Fibroblast of peridontal ligament (primary cell): ENCODE data around the gene IFI30.
"Not testable (repeated sequence)": the region's sequence is repeated elsewhere in the genome, so short reads cannot be mapped to it uniquely, and the experiment has no call there.

Experiments
- DNase-seq: peaks from one replicate; pipeline ENCODE4 v3.0.0-alpha.2; 2010; ENCODE audit errors: extremely low read depth

Gene IFI30

DNA sequence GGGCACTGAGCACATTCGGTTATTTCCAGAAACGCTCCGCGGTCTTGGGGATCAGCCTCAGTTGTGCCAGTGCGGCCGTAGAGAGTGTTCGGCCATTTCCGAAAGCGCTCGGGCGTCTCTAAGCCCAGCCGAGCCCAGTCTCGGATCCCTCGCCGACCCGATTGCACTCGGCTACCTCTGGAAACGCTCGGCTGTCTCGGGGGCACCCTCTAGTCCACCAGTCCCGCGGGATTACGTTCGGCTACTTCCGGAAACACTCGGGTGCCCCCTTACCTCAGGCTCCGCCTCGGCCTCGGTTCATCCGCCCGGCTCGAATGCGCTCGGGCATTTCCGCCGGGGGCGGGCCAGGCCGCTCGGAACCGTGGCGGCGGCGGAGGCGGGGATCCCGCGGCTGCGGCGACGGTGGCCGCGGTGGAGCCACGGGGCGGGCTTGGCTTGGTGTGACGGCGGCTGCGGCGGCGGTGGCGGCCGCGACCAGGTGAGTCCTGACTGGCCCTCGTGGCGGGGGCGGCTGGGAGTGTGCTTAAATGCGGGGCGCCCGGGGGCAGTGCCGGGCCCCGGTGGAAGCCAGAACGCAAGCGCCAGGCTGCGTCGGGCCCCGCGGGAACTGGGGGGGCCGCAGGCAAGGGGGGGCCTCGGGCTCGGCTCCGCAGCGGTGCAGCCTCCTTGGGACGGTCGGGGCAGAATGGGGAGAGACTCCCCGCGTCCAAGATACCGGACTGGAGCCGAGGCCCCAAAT lies 20.6 kb upstream of the IFI30 start, which contains the start of gene PIK3R2:
PIK3R2 (plus strand) TSS at position 347 of the 739 bp plus-strand sequence. CDS start 2,717 bp downstream, outside the sequence.
- peak; percentile 98 for DNase-seq

DNA sequence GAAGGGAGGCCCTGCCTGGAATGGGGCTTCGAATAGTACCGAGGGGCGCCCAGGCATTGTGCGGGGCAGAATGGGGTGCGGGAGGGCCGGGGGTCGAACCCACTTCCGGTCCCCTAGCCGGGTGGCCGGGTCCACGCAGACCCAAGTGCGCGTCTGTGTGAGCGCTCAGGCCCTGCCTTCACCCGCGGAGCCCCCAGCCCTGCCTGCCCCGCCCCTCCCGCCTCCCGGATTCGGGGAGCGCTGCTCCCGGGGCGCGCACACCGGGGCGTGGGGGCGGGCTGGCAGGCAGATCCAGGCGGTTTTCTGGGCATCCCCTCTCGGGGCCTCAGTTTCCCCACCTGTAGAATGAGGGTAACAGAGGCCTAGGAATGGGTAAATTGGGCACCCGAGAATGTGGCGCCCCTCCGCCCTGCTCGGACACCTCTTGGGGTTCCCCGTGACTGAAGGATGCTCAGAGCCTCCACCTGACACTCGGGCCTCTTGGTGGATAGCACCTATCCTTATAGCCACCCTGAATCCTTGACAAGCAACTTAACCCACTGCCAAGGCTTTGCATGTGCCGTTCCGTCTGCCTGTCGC lies 20.0 kb upstream of the IFI30 start:
- no peak for DNase-seq

DNA sequence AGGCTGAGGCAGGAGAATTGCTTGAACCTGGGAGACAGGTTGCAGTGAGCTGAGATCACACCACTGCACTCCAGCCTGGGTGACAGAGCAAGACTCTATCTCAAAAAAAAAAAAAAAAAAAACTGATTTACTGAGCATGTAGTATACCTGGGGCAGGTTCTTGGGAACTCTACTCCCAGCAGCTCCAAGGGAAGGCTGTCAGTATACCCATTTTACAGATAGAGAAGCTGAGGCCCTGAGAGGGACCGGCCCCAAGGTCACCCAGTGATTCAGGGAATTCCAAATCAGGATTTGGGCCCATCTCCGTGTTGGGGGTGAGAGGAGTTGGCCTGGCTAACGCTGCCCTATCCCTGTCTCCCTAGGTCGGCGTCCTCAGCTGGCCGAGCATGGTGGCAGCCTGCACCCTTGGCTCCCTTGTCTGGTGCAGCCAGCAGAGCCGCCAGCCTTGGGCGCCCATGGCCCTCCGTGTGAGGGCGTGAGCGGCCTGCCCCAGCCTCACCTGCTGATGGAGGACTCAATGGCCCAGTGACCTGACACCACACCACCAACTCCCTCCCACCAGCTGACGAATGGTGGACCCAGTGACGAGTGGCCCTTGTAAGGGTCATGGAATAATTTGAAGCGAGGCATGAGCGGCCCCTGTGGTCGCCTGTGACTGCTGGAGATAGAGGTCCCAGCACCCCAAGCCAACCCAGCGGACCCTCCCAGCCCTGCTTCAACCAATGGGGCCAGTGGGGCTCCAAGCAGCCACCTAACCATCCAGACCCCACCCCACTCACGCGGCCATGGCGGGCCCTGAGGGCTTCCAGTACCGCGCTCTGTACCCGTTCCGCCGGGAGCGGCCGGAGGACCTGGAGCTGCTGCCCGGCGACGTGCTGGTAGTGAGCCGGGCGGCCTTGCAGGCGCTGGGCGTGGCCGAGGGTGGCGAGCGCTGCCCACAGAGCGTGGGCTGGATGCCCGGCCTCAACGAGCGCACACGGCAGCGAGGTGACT lies 18.2 kb upstream of the IFI30 start:
- no peak for DNase-seq

DNA sequence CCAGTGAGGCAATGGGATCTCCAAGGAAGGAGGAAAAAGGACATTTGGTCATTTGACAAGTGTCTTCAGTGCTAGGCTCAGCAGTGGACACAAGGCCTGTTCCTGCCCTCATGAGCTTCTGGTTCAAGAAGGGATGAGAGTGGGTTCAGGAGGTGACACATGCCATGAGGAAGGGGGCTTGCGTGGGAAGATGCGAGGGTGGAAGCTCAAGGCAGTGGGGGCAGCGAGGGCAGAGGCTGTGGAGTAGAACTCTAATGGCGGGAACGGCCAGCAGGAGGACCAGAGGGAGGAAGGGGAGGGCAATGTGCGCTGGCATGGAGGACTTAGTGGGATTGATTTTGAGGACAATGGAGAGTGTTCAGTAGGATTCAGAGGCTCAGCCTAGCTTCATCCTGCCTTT lies 17.3 kb upstream of the IFI30 start:
- no peak for DNase-seq

DNA sequence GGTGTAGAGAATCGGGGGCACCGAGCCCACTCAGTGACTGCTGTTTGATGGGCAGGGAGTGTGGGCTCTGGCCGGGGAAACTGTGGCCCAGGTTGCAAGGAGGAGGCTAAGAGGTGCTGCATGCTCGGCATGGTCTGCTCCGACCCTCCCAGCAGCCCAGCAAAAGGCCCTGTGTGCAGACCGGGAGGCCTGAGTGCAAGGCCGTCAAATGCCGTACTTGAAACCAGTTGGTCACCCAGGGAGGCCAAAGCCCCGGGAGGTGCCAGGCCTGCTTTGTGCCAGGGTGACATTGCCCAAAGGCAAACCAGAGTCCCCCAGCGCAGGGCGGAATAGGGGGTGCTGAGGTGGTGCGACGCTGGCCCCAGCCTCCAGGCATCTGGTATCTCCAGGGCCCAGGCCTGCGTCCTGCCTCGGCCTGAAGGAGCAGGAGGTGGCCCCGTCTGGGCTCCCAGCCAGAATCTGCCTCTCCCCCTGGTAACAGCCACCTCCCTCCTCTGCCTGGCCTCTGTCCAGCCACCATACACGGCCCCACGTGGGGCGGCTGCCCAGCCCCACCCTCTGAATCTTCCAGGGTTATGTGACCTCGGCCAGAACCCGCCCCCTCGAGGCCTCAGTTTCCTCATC lies 16.7 kb upstream of the IFI30 start:
- peak; percentile 69 for DNase-seq

DNA sequence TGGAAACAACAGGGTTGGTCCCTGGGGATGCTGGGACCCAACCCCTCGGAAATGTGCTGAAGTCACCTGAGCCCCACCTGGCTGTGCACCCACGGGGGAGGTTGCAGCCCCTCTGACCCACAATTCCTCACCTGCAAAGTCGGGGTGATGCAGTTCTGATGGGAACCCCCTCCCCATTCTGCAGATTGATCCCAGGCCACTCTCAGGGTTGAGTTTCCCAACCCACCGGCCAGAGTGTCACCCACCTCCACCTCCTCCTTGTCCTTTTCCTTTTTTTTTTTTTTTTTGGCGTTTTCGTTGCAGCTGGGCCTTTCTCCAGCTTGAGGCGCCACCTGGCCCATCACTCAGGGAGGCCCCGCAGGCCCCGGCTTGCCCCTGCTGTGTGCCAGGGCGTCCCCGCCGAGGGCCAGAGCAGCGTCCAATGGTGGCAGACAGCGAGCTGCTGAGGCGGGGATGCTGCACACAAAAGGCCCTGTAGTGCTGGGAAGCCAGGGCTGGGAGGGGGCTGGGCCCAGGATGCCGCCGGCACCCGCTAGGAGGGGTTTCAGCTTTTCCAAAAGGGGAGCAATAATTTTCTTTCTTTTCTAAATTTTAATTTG lies 16.0 kb upstream of the IFI30 start:
- no peak for DNase-seq

DNA sequence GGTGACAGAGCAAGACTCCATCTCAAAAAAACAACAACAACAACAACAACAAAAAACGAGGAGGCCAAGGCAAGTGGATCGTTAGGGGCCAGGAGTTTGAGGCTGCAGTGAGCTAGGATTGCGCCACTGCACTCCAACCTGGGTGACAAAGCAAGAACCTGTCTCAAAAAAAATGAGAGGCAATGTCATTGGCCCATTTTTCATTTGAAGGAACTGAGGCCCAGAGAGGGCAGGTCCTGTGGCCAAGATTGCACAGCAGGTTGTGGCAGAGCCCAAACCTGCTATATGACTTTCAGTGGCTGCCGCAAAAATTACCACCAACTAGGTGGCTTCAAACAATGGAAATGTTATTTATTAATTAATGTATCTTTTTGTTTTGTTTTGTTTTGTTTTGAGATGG lies 15.1 kb upstream of the IFI30 start:
- no peak for DNase-seq

DNA sequence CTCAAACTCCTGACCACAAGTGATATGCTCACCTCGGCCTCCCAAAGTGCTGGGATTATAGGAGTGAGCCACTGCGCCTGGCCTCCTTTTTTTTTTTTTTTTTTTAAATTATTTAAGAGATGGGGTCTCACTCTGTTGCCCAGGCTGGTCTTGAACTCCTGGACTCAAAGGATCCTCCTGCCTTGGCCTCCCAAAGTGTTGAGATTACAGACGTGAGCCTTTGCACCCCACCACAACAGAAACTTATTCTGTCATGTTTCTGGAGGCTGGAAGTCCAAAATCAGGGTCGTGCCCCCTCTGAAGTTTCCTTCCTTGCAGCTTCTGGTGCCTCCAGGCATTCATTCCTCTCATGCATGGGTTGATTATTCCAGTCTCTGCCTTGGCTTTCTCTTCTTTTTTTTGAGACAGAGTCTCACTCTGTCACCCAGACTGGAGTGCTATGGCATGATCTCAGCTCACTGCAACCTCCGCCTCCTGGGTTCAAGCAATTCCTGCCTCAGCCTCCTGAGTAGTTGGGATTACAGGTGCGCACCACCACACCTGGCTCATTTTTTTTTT lies 14.5 kb upstream of the IFI30 start:
- not testable (repeated sequence) for DNase-seq

DNA sequence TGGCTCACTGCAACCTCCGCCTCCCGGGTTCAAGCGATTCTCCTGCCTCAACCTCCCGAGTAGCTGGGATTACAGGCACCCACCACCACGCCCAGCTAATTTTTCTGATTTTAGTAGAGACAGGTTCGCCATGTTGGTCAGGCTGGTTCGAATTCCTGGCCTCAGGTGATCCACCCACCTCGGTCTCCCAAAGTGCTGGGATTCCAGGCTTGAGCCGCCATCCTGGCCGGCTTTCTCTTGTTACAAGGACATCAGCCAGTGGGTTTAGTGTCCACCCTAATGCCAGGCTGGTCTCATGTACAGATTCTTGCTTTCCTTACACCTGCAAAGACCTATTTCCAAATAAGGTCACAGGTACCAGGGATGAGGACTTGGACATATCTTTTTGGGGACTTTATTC lies 13.8 kb upstream of the IFI30 start:
- no peak for DNase-seq

DNA sequence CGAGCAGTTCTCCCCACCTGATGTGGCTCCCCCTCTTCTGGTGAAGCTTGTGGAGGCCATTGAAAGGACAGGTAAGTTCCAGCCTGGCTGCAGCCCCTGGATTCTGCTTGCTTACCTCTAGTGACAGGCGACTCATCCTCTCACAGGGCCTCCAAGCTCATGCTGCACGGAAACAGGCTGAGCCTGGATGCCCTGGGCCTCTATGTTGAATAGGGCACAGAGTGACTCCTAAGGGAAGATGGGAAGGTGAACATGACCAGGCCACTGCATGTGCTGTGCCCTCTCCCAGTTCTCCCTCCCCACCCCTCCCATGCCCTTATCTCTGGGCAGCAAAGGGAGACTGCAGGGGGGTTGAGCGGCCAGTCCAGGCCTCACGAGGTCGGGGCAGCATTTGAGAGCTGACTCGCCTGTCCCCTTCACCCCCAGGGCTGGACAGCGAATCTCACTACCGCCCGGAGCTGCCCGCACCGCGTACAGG lies 13.1 kb upstream of the IFI30 start:
- no peak for DNase-seq

DNA sequence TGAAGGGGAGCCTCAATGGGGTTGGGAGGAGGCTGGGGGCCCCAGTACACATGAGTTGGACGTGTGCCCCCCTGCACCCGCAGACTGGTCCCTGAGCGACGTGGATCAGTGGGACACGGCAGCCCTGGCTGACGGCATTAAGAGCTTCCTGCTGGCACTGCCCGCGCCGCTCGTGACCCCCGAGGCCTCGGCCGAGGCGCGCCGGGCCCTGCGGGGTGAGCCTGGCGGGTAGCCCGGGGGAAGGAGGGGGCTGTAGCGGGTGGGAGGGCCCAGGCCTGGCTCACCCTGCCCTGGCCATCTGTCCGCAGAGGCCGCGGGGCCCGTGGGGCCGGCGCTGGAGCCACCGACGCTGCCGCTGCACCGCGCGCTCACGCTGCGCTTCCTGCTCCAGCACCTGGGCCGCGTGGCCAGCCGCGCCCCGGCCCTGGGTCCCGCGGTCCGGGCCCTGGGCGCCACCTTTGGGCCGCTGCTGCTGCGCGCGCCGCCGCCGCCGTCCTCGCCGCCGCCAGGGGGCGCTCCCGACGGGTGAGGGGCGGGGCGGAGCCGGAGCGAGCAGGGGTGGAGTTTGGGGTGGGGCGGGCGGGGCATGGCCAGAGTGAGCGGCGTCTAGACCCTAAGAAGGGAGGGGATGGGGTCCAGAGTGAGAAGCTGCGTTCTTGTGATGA lies 12.5 kb upstream of the IFI30 start:
- DNase-seq = no peak

DNA sequence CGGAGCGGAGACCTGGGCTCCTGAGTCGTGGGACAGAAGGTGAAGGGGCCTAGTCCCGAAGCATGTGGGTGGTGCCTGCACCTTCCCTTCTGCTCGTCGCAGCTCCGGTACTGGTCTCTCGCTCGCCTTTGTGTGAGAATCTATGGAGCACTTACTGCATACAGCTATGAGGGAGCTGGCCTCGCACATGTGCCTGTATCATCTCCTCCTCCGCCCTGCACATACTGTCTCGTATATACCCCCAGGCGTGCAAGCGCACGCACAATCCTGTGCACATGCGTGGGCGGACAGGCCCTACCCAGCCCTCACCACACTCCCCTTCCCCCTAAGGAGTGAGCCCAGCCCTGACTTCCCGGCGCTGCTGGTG lies 12.0 kb upstream of the IFI30 start:
- no peak for DNase-seq

DNA sequence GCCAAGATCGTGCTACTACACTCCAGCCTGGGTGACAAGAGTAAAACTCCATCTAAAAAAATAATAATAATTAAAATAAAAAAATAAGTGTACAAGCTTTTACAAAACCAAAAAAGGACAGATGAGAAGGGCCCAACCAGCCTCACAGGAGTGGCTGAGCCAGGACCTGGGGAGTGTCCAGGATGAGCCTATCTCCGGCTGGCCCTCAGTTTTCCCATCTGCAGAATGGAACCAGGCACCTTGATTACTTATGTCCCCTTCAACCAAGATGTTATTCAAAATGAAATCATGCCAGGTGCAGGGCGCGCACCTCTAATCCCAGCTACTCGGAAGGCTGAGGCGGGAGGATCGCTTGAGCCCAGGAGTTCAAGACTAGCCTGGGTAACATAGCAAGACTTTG lies 9.5 kb upstream of the IFI30 start:
- no peak for DNase-seq

DNA sequence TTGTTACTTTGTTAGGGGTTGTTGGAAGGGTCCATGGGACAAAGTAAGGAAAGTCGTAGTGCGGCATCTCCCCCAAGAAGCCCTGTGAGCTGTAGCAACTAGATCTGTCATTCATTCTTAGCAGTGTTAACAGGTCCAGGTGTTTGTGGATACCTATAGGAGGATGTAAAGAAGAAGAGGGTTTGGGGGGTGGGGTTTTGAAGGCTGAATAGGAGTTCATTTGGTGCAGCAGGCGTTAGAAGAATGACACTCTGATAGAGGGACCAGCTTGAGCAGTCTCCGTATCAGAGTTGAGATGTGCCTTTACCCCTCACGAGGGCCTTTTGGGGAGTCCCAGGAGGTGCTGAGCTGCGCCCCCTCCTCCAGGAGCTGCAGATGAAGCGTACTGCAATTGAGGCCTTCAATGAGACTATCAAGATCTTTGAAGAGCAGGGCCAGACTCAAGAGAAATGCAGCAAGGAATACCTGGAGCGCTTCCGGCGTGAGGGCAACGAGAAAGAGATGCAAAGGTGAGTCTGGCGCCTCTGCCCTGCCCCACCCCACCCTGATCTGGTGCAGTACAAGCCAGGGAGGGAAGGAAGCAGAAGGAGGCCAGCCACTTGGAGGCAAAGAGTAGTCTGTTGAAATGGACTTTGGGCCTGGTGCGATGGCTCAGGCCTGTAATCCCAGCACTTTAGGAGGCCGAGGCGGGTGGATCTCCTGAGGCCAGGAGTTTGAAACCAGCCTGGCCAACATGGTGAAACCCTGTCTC lies 7.6 kb upstream of the IFI30 start:
- no peak for DNase-seq

DNA sequence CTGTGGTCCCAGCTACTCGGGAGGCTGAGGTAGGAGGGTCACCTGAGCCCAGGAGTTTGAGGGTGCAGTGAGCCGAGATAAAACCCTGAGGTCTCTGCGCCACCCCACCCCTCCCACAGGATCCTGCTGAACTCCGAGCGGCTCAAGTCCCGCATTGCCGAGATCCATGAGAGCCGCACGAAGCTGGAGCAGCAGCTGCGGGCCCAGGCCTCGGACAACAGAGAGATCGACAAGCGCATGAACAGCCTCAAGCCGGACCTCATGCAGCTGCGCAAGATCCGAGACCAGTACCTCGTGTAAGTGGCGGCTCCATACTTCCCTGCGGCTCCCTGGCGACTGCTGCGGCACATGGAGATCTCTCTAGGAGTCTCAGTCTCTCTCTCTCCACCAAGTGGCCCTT lies 6.6 kb upstream of the IFI30 start:
- DNase-seq = no peak

DNA sequence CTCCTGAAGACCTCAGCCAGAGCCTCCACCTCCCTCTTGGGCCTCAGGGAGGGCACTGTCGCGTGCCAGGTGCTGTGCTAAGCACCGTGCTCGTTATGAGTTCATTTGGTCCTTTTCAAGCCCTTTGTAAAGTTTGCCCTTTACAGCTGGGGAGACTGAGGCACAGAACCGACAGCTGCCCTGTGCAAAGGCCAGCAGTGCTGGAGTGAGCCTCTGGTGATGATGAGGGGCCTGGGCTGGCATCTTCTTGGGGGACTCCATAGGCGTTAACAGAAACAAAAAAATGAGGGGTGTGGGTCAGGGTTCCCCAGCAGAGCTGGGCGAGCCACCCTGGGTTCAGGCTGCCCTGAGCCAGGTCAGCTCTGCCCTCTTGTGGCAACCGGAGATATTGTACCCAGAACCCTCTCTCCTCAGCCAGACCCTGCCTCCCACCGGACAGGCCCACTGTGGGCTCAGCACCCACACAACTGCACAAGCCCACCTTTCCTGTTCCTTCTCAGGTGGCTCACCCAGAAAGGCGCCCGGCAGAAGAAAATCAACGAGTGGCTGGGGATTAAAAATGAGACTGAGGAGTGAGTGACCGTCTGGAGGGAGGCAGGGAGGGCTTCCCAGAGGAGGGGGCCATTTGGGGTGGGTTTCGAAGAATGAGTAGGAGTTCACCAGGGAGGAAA lies 5.5 kb upstream of the IFI30 start:
- DNase-seq = no peak

DNA sequence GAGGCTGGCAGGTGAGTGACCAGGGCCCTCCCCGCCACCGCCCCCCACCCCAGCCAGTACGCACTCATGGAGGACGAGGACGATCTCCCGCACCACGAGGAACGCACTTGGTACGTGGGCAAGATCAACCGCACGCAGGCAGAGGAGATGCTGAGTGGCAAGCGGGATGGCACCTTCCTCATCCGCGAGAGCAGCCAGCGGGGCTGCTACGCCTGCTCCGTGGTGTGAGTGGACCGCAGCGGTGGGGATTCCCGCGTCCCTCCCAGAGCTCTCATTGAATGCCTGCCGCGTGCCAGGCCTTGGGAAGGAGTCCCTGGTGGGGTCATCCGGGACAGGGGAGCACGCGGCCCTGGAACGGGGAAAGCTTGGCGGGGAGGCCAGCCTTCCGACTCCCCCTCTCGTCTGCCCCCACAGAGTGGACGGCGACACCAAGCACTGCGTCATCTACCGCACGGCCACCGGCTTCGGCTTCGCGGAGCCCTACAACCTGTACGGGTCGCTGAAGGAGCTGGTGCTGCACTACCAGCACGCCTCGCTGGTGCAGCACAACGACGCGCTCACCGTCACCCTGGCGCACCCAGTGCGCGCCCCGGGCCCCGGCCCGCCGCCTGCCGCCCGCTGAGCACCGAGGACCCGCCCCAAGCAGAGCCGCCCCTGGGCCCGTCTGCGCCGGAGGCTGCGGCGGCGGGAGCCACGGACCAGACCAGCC lies 4.8 kb upstream of the IFI30 start:
- DNase-seq = no peak

DNA sequence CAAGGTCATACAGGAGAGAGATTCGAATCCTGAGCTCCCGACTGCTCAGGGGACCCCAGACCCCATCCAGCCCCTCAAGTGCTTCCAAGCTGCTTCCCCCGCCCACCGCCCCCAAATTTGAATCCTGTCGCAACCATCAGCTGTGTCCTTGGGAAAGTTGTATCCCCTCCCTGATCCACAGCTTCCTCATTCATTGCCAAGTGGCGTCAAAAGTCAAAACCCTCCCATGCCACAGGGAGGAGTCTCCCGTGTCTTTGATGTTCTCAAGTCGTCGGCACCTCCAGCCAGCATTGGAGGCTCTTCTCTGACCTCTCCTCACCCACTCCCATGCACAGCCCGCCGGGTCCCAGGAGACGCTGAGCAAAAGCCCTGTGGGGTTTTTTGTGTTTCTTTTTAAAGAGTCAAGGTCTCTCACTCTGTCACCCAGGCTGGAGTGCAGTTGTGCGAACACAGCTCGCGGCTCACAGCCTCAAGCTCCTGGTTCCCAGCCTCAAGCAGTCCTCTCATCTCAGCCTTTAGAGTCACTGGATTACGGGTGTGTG lies 2.8 kb upstream of the IFI30 start:
- DNase-seq = no peak
